Measurements from ENCODE around the gene CPNE8.
"Not testable (repeated sequence)": the region's sequence is repeated elsewhere in the genome, so short reads cannot be mapped to it uniquely, and the experiment has no call there.

Gene CPNE8

GRCh38 chr12:38823738-38824137 is 81.7 kb downstream of the CPNE8 start:
- DNase-seq, result no peak

GRCh38 chr12:38823314-38823713 is 82.1 kb downstream of the CPNE8 start:
- no peak for DNase-seq

DNA sequence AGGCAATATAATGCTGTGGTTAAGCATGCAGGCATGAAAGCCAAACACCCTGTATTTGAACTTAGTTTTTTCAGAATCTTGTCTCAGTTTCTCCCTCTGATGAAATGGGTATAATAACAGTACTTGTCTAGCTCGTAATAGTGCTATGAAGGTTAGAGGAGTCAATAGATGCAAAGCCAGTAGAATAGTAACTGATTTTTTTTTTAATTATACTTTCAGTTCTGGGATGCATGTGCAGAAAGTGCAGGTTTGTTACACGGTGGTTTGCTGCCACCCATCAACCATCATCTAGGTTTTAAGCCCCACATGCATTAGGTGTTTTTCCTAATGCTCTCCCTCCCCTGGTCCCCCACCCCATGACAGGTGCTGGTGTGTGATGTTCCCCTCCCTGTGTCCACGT is 87.4 kb downstream of the CPNE8 start:
- DNase-seq, result no peak

GRCh38 chr12:38813923-38814322 is 91.5 kb downstream of the CPNE8 start:
- no peak for DNase-seq

DNA sequence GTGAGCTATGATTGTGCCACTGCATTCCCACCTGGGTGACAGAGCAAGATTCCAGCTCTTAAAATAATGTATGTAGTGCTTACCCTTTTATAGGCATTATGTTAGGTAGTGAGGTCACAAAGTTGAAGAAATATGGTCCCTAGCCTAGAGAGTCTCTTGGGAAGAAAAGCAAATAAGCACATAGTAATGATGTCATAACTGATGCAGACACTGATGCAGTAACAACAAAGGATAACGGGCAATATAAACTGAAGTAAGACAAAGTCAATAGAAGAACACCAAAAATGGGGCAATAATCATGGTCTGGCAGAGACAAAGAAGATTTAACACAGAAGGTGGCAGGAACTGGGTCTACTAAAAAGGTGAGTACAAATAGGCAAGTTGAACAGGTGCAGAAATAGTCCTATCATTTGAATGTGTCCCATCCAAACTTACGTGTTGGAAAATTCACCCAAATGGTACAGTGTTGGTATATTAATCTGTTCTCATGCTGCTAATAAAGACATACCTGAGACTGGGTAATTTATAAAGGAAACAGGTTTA is 93.5 kb downstream of the CPNE8 start:
- no peak for DNase-seq

GRCh38 chr12:38809832-38810231 is 95.6 kb downstream of the CPNE8 start:
- DNase-seq, result no peak

GRCh38 chr12:38788106-38788505 is 117.3 kb downstream of the CPNE8 start:
- DNase-seq, result no peak

GRCh38 chr12:38785381-38785780 is 120.0 kb downstream of the CPNE8 start:
- DNase-seq, result no peak

DNA sequence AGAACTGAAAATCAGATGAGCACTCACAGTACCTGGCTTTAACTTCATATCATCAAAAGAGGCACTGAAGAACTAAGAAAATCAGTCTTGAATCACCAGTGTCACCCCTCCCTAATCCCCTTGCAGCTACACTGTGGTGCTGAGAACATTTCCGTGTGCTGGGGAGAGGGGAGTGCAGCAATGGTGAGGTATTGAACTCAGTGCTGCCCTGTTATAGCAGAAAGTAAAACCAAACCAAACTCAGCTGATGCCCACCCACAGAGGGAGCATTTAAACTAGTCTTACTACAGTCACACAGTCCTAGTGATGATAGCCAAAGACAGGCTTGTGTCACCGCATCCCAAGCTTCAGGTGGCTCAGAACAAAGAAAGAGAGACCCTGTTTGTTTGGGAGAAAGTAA is 122.1 kb downstream of the CPNE8 start:
- DNase-seq, result no peak

DNA sequence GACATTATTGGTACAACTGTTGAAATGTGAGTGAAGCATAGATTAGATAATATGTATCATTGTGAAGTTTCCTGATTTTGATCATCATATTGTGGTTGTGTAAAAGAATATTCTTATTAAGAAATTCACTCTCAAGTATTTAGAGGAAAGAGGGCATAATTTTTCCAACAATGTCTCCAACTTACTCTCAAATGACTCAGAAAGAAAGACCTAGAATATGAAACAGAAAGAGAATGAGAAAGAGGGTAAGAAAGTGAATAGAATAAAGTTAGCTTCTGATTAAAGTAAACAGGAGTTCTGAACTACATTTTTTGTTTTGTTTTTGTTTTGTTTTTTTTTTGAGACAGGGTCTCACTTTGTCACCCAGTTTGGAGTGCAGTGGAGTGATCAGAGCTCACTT is 123.0 kb downstream of the CPNE8 start:
- no peak for DNase-seq

GRCh38 chr12:38776647-38777046 is 128.7 kb downstream of the CPNE8 start:
- no peak for DNase-seq

GRCh38 chr12:38775457-38775856 is 129.9 kb downstream of the CPNE8 start:
- no peak for DNase-seq

DNA sequence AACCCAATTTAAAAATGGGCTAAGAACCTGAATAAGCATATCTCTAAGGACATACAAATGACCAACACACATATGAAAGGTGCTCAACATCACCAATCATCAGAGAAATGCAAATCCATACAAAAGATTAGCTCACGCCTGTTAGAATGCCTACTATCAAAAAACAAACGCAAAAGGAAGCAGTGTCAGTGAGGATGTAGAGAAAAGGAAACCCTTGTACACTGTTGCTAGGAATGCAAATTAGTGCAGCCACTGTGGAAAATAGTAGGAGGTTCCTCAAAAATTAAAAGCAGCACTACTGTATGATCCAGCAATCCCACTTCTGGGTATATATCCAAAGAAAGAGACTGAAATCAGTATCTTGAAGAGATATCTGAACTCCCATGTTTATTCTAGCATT is 133.0 kb downstream of the CPNE8 start:
- no peak for DNase-seq

DNA sequence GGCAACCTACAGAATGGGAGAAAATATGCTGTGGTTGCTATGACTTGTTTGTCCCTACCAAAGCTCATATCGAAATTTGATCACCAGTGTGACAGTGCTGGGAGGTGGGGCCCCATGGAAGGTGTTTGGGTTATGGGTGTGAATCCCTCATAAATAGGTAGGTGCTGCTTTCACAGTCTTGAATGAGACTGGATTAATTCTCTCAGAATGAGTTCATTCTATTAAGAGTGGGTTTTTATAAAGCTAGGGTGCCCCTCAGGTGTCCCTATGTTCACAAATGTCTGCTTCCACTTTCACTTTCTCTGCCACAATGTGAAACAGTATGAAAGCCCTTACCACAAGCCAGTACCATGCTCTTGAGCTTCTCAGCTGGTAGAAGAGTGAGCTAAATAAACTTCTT is 133.5 kb downstream of the CPNE8 start:
- DNase-seq, result no peak

DNA sequence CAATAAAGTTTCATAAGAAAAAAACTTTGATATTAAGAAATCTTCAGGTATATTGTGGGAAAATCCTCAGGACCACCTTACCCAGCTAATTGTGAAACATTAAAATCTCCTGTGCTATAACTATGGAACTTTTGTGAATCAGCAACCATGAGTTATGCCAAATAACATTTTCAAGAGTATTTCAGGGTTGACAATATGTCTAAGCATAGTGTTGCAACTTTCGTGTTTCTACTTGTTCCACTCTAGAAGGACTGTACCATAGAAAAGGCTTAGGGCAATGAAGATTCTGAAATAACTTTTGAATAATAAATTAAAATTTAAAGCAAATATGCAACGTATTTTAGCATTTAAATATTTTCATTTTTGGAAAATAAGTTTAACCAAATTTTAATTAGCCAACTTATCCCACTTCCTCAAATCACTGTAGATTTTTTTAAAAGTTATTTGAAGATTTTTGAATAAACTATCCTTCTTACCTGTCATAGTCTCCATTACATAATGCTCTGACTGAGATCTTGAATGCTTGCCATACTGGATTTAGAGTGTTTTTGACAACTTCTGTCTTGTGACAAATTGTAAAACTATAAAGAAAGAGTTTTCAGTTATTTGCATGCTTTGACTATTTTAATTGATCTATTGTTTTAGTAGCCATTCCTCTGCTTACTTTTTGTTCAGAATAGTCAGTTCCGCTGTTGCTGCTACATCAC is 143.6 kb downstream of the CPNE8 start:
- DNase-seq, result no peak

DNA sequence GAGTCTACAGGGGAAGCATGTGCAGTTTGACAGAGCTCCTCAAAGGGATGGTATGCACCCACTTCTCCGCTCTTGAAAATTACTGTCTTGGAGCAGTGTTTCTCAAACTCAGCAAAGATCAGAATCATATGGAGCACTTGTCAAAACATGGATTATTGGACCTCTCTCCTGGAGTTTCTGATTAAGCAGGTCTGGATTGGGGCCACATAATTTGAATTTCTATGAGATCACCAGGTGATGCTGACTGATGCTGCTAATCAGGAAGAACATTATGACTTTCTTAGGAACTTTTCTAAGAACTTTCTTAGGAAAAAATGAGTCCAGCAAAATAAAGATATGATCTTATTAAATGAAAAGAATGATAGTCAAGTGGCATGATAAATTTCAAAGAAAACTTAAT is 144.3 kb downstream of the CPNE8 start:
- DNase-seq, result no peak

GRCh38 chr12:38759621-38760020 is 145.8 kb downstream of the CPNE8 start:
- DNase-seq, result no peak

- no peak for DNase-seq
Measured at GRCh38 chr12:38746744-38747143, 158.6 kb downstream of the CPNE8 start.

DNA sequence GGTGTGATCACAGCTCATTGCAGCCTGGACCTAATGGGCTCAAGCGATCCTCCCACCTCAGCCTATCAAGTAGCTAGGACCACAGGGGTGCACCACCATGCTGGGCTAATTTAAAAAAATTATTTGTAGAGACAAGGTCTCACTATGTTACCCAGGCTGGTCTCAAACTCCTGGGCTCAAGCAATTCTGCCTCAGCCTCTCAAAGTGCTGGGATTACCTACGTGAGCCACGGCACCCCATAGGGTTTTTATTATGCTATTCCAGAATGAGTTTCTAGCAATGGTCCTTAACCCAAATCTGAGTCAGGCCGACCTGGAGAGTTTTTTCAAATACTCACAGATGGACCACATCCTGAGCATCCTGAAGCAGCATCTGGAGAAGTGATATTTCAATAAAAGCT is 159.8 kb downstream of the CPNE8 start:
- no peak for DNase-seq

DNA sequence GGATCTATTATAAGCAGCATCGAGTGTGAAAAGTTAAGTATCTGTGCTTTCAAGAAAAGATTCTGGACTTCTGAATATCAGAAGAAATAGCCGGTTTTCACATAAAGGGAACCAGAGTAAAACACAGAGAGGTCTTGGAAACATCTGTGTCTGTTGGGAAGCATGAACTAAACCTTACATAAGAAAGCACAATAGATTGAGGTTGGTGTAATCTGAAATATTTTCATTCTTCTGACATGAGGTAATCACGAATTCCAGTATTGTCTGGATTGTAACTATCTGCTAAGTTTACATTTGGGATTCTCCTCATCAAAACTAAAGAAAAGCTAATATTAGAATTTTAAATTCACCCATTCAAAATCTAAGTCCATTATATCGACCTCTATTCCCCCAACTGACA is 161.3 kb downstream of the CPNE8 start:
- DNase-seq, result no peak

DNA sequence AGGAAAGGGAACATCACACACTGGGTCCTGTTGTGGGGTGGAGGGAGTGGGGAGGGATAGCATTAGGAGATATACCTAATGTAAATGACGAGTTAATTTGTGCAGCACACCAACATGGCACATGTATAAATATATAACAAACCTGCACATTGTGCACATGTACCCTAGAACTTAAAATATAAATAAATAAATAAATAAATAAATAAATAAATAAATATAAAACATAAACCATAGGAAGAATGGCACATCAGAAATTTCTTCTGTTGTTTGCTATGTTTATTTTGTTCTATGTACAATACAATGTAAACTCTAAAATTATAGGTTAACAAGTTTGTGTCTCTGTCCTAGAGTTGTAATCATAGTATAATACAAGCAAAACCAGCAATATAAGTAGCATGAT is 162.9 kb downstream of the CPNE8 start:
- DNase-seq, result not testable (repeated sequence)

GRCh38 chr12:38736821-38737220 is 168.6 kb downstream of the CPNE8 start:
- no peak for DNase-seq

DNA sequence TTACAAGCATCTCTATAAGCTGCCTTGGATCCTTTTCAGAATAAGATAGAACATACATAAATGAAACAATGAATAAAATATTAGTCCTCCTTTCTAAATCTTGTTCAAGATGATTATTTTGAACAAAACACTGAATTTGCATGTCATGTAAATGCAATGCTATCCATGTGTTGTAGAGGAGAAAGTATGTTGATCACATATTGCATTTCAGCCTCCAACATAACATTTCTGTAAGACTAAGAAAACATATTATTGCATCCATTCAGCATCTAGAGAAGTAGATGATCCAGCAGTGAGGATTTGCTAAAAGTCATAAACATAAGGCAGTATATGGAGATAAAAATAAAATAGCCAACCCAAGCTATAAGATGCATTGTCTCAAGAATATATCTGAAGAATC is 172.6 kb downstream of the CPNE8 start:
- no peak for DNase-seq

- DNase-seq, result no peak
Measured at GRCh38 chr12:38728894-38729293, 176.5 kb downstream of the CPNE8 start.

GRCh38 chr12:38721611-38722252 is 183.7 kb downstream of the CPNE8 start:
- no peak for DNase-seq

Data from effector CD4-positive, alpha-beta T cell (primary cell).